Stomach smooth muscle (tissue), 2 donors: ENCODE measurements around the gene ABI2.
"Not testable (repeated sequence)": the region's sequence is repeated elsewhere in the genome, so short reads cannot be mapped to it uniquely, and the experiment has no call there.

ENCODE experiments used
- H3K27ac ChIP-seq: one replicate; pipeline ENCODE4 v1.7.0; 2013; ENCODE audit warnings: mild to moderate bottlenecking, low read length, inconsistent platforms
- H3K27me3 ChIP-seq, 2 donors: one replicate each; pipeline ENCODE4 v1.7.0; 2013; ENCODE audit warnings: low read length in 2 of 2; ENCODE audit not compliant: insufficient read depth in 2 of 2, control insufficient read depth in 1 of 2
- H3K36me3 ChIP-seq, 2 donors: one replicate each; pipeline ENCODE4 v1.7.0; 2013; ENCODE audit warnings: low read length in 2 of 2; ENCODE audit not compliant: control insufficient read depth in 2 of 2, insufficient read depth in 2 of 2
- H3K4me1 ChIP-seq: one replicate; pipeline ENCODE4 v1.7.0; 2013; ENCODE audit warnings: low read length; ENCODE audit not compliant: control insufficient read depth, insufficient read depth
- H3K4me3 ChIP-seq, 2 donors: one replicate each; pipeline ENCODE4 v1.7.0; 2013; ENCODE audit warnings: low read length in 2 of 2
- H3K9ac ChIP-seq, 2 donors: one replicate each; pipeline ENCODE4 v1.7.0; 2013; ENCODE audit warnings: low read length in 2 of 2, mild to moderate bottlenecking in 1 of 2
- H3K9me3 ChIP-seq, 2 donors: one replicate each; pipeline ENCODE4 v1.7.0; 2013; ENCODE audit warnings: low read length in 2 of 2; ENCODE audit not compliant: control insufficient read depth in 2 of 2
- donor health status: healthy.
- donor health status: Pancreatic carcinoma.

Gene ABI2

GRCh38 chr2:203427061-203427460 lies 98.9 kb downstream of the ABI2 start:
- no peak overlapping the region for H3K27ac ChIP-seq
- peaks cover 10 to 11% of the 10 kb centered on the region in 2 donors for H3K36me3 ChIP-seq
- H3K4me1 ChIP-seq: no peaks in the 10 kb centered on the region
- no peaks in the 10 kb centered on the region for H3K9me3 ChIP-seq
- no peak overlapping the region for H3K4me3 ChIP-seq
- no peaks in the 10 kb centered on the region for H3K27me3 ChIP-seq
- H3K9ac ChIP-seq: no peak overlapping the region

GRCh38 chr2:203429643-203430042 lies 101.4 kb downstream of the ABI2 start:
- not testable (repeated sequence) for H3K4me3 ChIP-seq, H3K9me3 ChIP-seq, H3K27ac ChIP-seq, H3K27me3 ChIP-seq, H3K4me1 ChIP-seq, H3K9ac ChIP-seq
- peaks cover 9 to 11% of the 10 kb centered on the region in 2 donors for H3K36me3 ChIP-seq

GRCh38 chr2:203431391-203432185 lies 103.4 kb downstream of the ABI2 start:
- H3K9ac ChIP-seq: no peak overlapping the region
- no peaks in the 10 kb centered on the region for H3K27me3 ChIP-seq
- peaks cover 12 to 13% of the 10 kb centered on the region in 2 donors for H3K36me3 ChIP-seq
- H3K4me3 ChIP-seq: no peak overlapping the region
- no peaks in the 10 kb centered on the region for H3K4me1 ChIP-seq
- H3K9me3 ChIP-seq: no peaks in the 10 kb centered on the region
- no peak overlapping the region for H3K27ac ChIP-seq

GRCh38 chr2:203432811-203433210 lies 104.6 kb downstream of the ABI2 start:
- H3K27me3 ChIP-seq: no peaks in the 10 kb centered on the region
- no peaks in the 10 kb centered on the region for H3K9me3 ChIP-seq
- H3K36me3 ChIP-seq: peaks cover 8 to 10% of the 10 kb centered on the region in 2 donors
- no peak overlapping the region for H3K4me3 ChIP-seq
- no peak overlapping the region for H3K27ac ChIP-seq
- no peaks in the 10 kb centered on the region for H3K4me1 ChIP-seq
- no peak overlapping the region for H3K9ac ChIP-seq

GRCh38 chr2:203436496-203436895 lies 108.3 kb downstream of the ABI2 start:
- no peak overlapping the region for H3K27ac ChIP-seq
- no peaks in the 10 kb centered on the region for H3K4me1 ChIP-seq
- no peak overlapping the region for H3K9ac ChIP-seq
- peaks cover 16% of the 10 kb centered on the region in 2 donors for H3K36me3 ChIP-seq
- H3K27me3 ChIP-seq: no peaks in the 10 kb centered on the region
- H3K4me3 ChIP-seq: no peak overlapping the region
- no peaks in the 10 kb centered on the region for H3K9me3 ChIP-seq

- peaks cover 16 to 21% of the 10 kb centered on the region in 2 donors for H3K36me3 ChIP-seq
- no peak overlapping the region for H3K9ac ChIP-seq
- H3K4me1 ChIP-seq: no peaks in the 10 kb centered on the region
- H3K9me3 ChIP-seq: no peaks in the 10 kb centered on the region
- H3K27ac ChIP-seq: no peak overlapping the region
- no peak overlapping the region for H3K4me3 ChIP-seq
- H3K27me3 ChIP-seq: no peaks in the 10 kb centered on the region
Observed at GRCh38 chr2:203437511-203437910, 109.3 kb downstream of the ABI2 start.

- Histone ChIP-seq H3K9me3 (no peaks in the 10 kb centered on the region), H3K9ac (no peak overlapping the region), H3K27ac (no peak overlapping the region), H3K36me3 (peaks cover 14 to 17% of the 10 kb centered on the region in 2 donors), H3K27me3 (no peaks in the 10 kb centered on the region), H3K4me3 (no peak overlapping the region), H3K4me1 (no peaks in the 10 kb centered on the region)
Observed at GRCh38 chr2:203438528-203438927, 110.3 kb downstream of the ABI2 start.

GRCh38 chr2:203440671-203441070 lies 112.5 kb downstream of the ABI2 start:
- H3K36me3 ChIP-seq: peaks cover 16 to 20% of the 10 kb centered on the region in 2 donors
- H3K9ac ChIP-seq: no peak overlapping the region
- H3K4me3 ChIP-seq: no peak overlapping the region
- no peaks in the 10 kb centered on the region for H3K4me1 ChIP-seq
- H3K9me3 ChIP-seq: no peaks in the 10 kb centered on the region
- no peaks in the 10 kb centered on the region for H3K27me3 ChIP-seq
- H3K27ac ChIP-seq: no peak overlapping the region

- Histone ChIP-seq H3K9me3 (no peaks in the 10 kb centered on the region), H3K27me3 (no peaks in the 10 kb centered on the region), H3K4me3 (no peak overlapping the region), H3K27ac (no peak overlapping the region), H3K9ac (no peak overlapping the region), H3K4me1 (no peaks in the 10 kb centered on the region), H3K36me3 (peaks cover 14 to 23% of the 10 kb centered on the region in 2 donors)
Observed at GRCh38 chr2:203441463-203441862, 113.3 kb downstream of the ABI2 start.

GRCh38 chr2:203442463-203442862 lies 114.3 kb downstream of the ABI2 start:
- Histone ChIP-seq H3K4me3 (no peak overlapping the region), H3K9ac (no peak overlapping the region), H3K36me3 (peaks cover 15 to 21% of the 10 kb centered on the region in 2 donors), H3K4me1 (no peaks in the 10 kb centered on the region), H3K9me3 (no peaks in the 10 kb centered on the region), H3K27ac (no peak overlapping the region), H3K27me3 (no peaks in the 10 kb centered on the region)

GRCh38 chr2:203444738-203445137 lies 116.5 kb downstream of the ABI2 start:
- Histone ChIP-seq H3K27me3 (no peaks in the 10 kb centered on the region), H3K9me3 (no peaks in the 10 kb centered on the region), H3K36me3 (peaks cover 10 to 14% of the 10 kb centered on the region in 2 donors), H3K4me3 (no peak overlapping the region), H3K9ac (no peak overlapping the region), H3K27ac (no peak overlapping the region), H3K4me1 (no peaks in the 10 kb centered on the region)
